Suprapubic skin (tissue), 4 donors: Measurements from ENCODE around the gene ADAMTS3. TPM values are rescaled to one million over a fixed set of nuclear protein-coding genes. Genes with fewer than 3 reads are reported as not detected.
A peak's percentile ranks its signal among the peaks of the same experiment; 100 is the strongest.

Experiments used
- DNase-seq, 2 donors: peaks; one replicate each; pipeline ENCODE4 v3.0.0-alpha.2; 2019; ENCODE audit warnings: low spot score in 2 of 2
- H3K27ac ChIP-seq: fragments of 200-600 bp; sonication (generic); one replicate; pipeline ENCODE4 v1.5.1; 2019
- H3K27me3 ChIP-seq: fragments of 200-600 bp; sonication (generic); one replicate; pipeline ENCODE4 v1.5.1; 2019
- H3K36me3 ChIP-seq: fragments of 200-600 bp; sonication (generic); one replicate; pipeline ENCODE4 v1.5.1; 2019
- H3K4me1 ChIP-seq: fragments of 200-600 bp; sonication (generic); one replicate; pipeline ENCODE4 v1.5.1; 2019
- H3K4me3 ChIP-seq: fragments of 200-600 bp; sonication (generic); one replicate; pipeline ENCODE4 v1.5.1; 2019; ENCODE audit warnings: mild to moderate bottlenecking
- H3K9me3 ChIP-seq: fragments of 200-600 bp; sonication (generic); one replicate; pipeline ENCODE4 v1.5.1; 2019
- CTCF ChIP-seq, 2 donors: fragments of 200-600 bp in 1 of 2; fragments of 450-650 bp in 1 of 2; sonication (generic) in 1 of 2; IDR thresholded peaks; one replicate each; pipeline ENCODE4 v1.5.1; 2016 to 2019; ENCODE audit warnings: antibody characterized with exemption in 2 of 2, mild to moderate bottlenecking in 1 of 2, moderate library complexity in 1 of 2
- EP300 ChIP-seq: sonication (generic); formaldehyde crosslinking; IDR thresholded peaks from one replicate; pipeline ENCODE4 v1.6.1; 2017; ENCODE audit warnings: antibody characterized with exemption
- POLR2A ChIP-seq, 2 donors: fragments of 450-650 bp; IDR thresholded peaks; one replicate each; pipeline ENCODE4 v1.6.1; 2017; ENCODE audit warnings: antibody characterized with exemption in 2 of 2, mild to moderate bottlenecking in 2 of 2, moderate library complexity in 2 of 2
- POLR2AphosphoS5 ChIP-seq, 3 donors: sonication (generic); formaldehyde crosslinking; IDR thresholded peaks; one replicate each; pipeline ENCODE4 v1.6.1; 2017; ENCODE audit warnings: antibody characterized with exemption in 3 of 3
- WGBS: methylation state at CpG from one replicate; pipeline ENCODE4 v1.1.5; 2018; 5-methylcytosine and 5-hydroxymethylcytosine counted together
- total RNA-seq, 4 donors: library from RNA; depleted of rRNA; stranded (reverse); fragments of >200 nt; gene quantifications; one replicate each; pipeline ENCODE4 v1.1.0, GENCODE V29; 2016

The ADAMTS3 gene
- total RNA-seq, 4 donors from 2014 or later, result 0.21 to 0.80 (median 0.70) TPM

- no peak overlapping the region for H3K27ac ChIP-seq
- H3K9me3 ChIP-seq, result no peaks in the 10 kb centered on the region
- no peak for DNase-seq
- H3K27me3 ChIP-seq, result no peaks in the 10 kb centered on the region
- no peak for TF ChIP-seq POLR2A (IDR thresholded peaks at IDR 0.05)
- no peak for TF ChIP-seq EP300
- TF ChIP-seq POLR2AphosphoS5 (IDR thresholded peaks at IDR 0.05), result no peak
- no peak for TF ChIP-seq CTCF (IDR thresholded peaks at IDR 0.05)
- WGBS, result 94% methylated on average over 6 of the region's 6 CpGs
- H3K4me3 ChIP-seq, result no peak overlapping the region
- H3K36me3 ChIP-seq, result no peaks in the 10 kb centered on the region
- no peaks in the 10 kb centered on the region for H3K4me1 ChIP-seq
Observed at GRCh38 chr4:72577211-72577610, 8.2 kb upstream of the ADAMTS3 start.

- Histone ChIP-seq H3K27me3 (no peaks in the 10 kb centered on the region), H3K36me3 (no peaks in the 10 kb centered on the region), H3K4me1 (peaks cover 22% of the 10 kb centered on the region), H3K4me3 (no peak overlapping the region), H3K9me3 (no peaks in the 10 kb centered on the region), H3K27ac (no peak overlapping the region)
- DNase-seq, result no peak
- 80% methylated on average over 6 of the region's 6 CpGs for WGBS
- no peak for TF ChIP-seq POLR2AphosphoS5 (IDR thresholded peaks at IDR 0.05)
- no peak for TF ChIP-seq POLR2A (IDR thresholded peaks at IDR 0.05)
- no peak for TF ChIP-seq CTCF (IDR thresholded peaks at IDR 0.05)
- no peak for TF ChIP-seq EP300
Observed at GRCh38 chr4:72571337-72571736, 2.3 kb upstream of the ADAMTS3 start.

GRCh38 chr4:72569719-72570235 is 756 bp upstream of the ADAMTS3 start:
- Histone ChIP-seq H3K4me1 (peaks cover 22% of the 10 kb centered on the region), H3K36me3 (no peaks in the 10 kb centered on the region), H3K27me3 (no peaks in the 10 kb centered on the region), H3K27ac (peak overlapping the region; percentile 59), H3K4me3 (peak overlapping the region; percentile 60), H3K9me3 (no peaks in the 10 kb centered on the region)
- WGBS, result 46% methylated on average over 15 of the region's 15 CpGs
- no peak for DNase-seq
- no peak for TF ChIP-seq CTCF (IDR thresholded peaks at IDR 0.05)
- TF ChIP-seq POLR2AphosphoS5 (IDR thresholded peaks at IDR 0.05), result no peak
- no peak for TF ChIP-seq EP300
- no peak for TF ChIP-seq POLR2A (IDR thresholded peaks at IDR 0.05)

DNA sequence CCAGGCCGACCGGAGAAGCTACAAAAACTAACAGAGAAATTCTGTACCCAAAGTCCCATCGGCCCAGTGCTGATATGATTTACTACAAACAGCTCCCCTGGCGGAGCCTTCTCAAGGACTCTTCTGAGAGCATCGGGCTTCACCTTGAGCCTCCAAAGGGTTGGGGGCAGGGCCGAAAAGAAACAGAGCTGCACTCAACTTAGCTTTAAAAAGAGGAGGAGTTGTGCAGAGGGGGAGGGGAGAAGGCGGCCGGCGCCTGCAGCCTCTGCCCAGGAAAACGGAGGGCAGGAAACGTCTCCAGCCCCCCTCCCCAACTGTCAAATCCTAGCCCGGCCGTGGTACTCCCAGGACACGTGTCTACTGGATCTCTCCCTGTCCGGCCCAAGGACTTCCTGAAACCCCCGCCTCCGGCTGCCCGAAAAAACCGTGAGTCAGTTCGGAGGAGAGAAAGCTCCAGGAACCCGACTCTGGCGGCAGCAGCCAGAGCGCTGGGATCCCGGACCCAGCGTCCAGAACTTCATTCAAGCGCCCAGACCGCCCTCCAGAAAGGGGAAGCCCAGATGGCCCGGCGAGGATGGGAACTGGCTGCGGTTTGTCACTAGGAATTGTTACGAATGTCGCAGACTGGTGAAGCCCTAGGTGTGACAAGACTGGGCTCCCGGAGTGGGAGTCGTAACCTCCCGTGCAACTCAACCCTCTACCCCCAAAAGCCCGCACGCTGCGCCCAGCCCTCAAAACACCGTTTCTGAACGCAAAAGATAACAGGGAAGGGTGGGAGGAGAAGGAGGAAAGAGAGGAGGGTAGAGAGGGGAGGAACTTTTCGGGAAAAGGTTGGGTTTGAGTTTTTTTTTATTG is 973 bp downstream of the ADAMTS3 start:
- H3K27ac ChIP-seq, result peak overlapping the region; percentile 65
- H3K27me3 ChIP-seq, result no peaks in the 10 kb centered on the region
- H3K4me1 ChIP-seq, result peaks cover 22% of the 10 kb centered on the region
- H3K9me3 ChIP-seq, result no peaks in the 10 kb centered on the region
- DNase-seq, result peak; percentile 81 to 85
- 0% methylated on average over 36 of the region's 41 CpGs for WGBS
- H3K36me3 ChIP-seq, result no peaks in the 10 kb centered on the region
- peak overlapping the region; percentile 60 for H3K4me3 ChIP-seq
- no peak for TF ChIP-seq POLR2AphosphoS5 (IDR thresholded peaks at IDR 0.05)
- no peak for TF ChIP-seq EP300

GRCh38 chr4:72567036-72567435 is 2.0 kb downstream of the ADAMTS3 start:
- Histone ChIP-seq H3K27ac (no peak overlapping the region), H3K4me3 (no peak overlapping the region), H3K36me3 (no peaks in the 10 kb centered on the region), H3K4me1 (peaks cover 22% of the 10 kb centered on the region), H3K9me3 (no peaks in the 10 kb centered on the region), H3K27me3 (no peaks in the 10 kb centered on the region)
- TF ChIP-seq CTCF (IDR thresholded peaks at IDR 0.05) (no peak), POLR2AphosphoS5 (IDR thresholded peaks at IDR 0.05) (no peak), EP300 (no peak), POLR2A (IDR thresholded peaks at IDR 0.05) (no peak)
- DNase-seq, result no peak
- WGBS, result 51% methylated on average over 1 of the region's 1 CpG
